ENCODE results near the gene GDPD5. TPM values are rescaled to one million over a fixed set of nuclear protein-coding genes. Genes with fewer than 3 reads are reported as not detected.

GDPD5 gene
- total and polyA plus RNA-seq, 2 donors (not counting 3 experiments of a cell fraction or from before 2014, with no cell fraction given), result 60.2 to 79.2 TPM

- CTCF ChIA-PET, result interaction anchor here (1.0 to 7.2 kb wide), 7 partner anchors 11 to 146 kb away, joined by 3 to 115 read pairs (median 5); no protein-coding TSS in a partner anchor
Measured at GRCh38 chr11:75535071-75535470, 9.3 kb upstream of the GDPD5 start.

More at GRCh38 chr11:75535071-75535470, 9.3 kb upstream of the GDPD5 start:
- H2AFZ ChIP-seq (ENCODE audit: low read depth, low read length), result no peak overlapping the region
- no peak overlapping the region for H3K4me2 ChIP-seq (ENCODE audit: insufficient read depth, low read length)
- DNase-seq (ENCODE audit: low read depth, low spot score), result no peak
- no peaks in the 10 kb centered on the region for H3K27me3 ChIP-seq (ENCODE audit: control insufficient read depth in 2 of 2, insufficient read depth in 2 of 2, low read length in 2 of 2)
- POLR2A ChIA-PET, result no interaction called here
- intact Hi-C loops (cut with micrococcal nuclease) (no loop called here), dilution Hi-C loops (cut with MboI; ENCODE audit: extremely low pct_ligation_motif_present, low sequenced_read_pairs) (loop anchor here (10.0 kb wide), 1 partner anchor 90 kb away; no protein-coding TSS in a partner anchor)
- peaks cover 14% of the 10 kb centered on the region for H3K4me1 ChIP-seq (ENCODE audit: control insufficient read depth, extremely low read depth, insufficient read depth, low read length)
- H3K9ac ChIP-seq (replicated peaks; ENCODE audit: extremely low read depth, insufficient read depth, low read length), result no peak overlapping the region
- FAIRE-seq, result no peak
- TF ChIP-seq FOS (IDR thresholded peaks at IDR 0.05; ENCODE audit: borderline replicate concordance, insufficient read depth, low read length), result no peak
- TF ChIP-seq EZH2 (IDR thresholded peaks at IDR 0.05; ENCODE audit: borderline replicate concordance, low read depth, low read length, severe bottlenecking), result no peak
- TF ChIP-seq CTCF (IDR thresholded peaks at IDR 0.05; ENCODE audit: extremely low read depth in 1 of 2, insufficient read depth in 1 of 2, low read depth in 1 of 2, low read length in 2 of 2), result no peak
- TF ChIP-seq JUN (IDR thresholded peaks at IDR 0.05; ENCODE audit: borderline replicate concordance, insufficient read depth, insufficient read length, low read depth), result no peak
- TF ChIP-seq MAX (IDR thresholded peaks at IDR 0.05; ENCODE audit: insufficient read depth, insufficient read length), result no peak
- no peak for TF ChIP-seq GATA2 (IDR thresholded peaks at IDR 0.05; ENCODE audit: insufficient read depth, insufficient read length, low read depth, low read length)
- TF ChIP-seq POLR2A (IDR thresholded peaks at IDR 0.05; ENCODE audit: low read depth, low read length), result no peak
- TF ChIP-seq MYC (IDR thresholded peaks at IDR 0.05; ENCODE audit: low read depth, low read length), result no peak
- TF ChIP-seq POLR2AphosphoS5 (IDR thresholded peaks at IDR 0.05; ENCODE audit: insufficient read depth, low read depth, low read length), result no peak
- no peaks in the 10 kb centered on the region for H4K20me1 ChIP-seq (replicated peaks; ENCODE audit: control insufficient read depth, extremely low read depth, insufficient read depth, low read length)
- no peak overlapping the region for H3K27ac ChIP-seq (ENCODE audit: insufficient read depth, low read depth, low read length)
- H3K9me1 ChIP-seq (replicated peaks; ENCODE audit: control insufficient read depth, extremely low read depth, insufficient read depth, low read length), result no peaks in the 10 kb centered on the region
- no peaks in the 10 kb centered on the region for H3K9me3 ChIP-seq (replicated peaks; ENCODE audit: control insufficient read depth, insufficient read depth, low read length)
- H3K79me2 ChIP-seq (ENCODE audit: control insufficient read depth, insufficient read depth, low read length), result no peaks in the 10 kb centered on the region
- H3K36me3 ChIP-seq (ENCODE audit: control insufficient read depth in 2 of 2, extremely low read depth in 1 of 2, insufficient read depth in 2 of 2, low read length in 2 of 2), result no peaks in the 10 kb centered on the region
- no peak overlapping the region for H3K4me3 ChIP-seq (replicated peaks in 1 of 3; ENCODE audit: insufficient read depth in 1 of 3, low read depth in 1 of 3, low read length in 3 of 3)
- no TSS peak for BruUV-seq (replicated peaks)

Data from endothelial cell of umbilical vein (primary cell).